Left ventricle myocardium inferior (tissue), 1 donor: ENCODE results near the gene CFAP74. TPM values are rescaled to one million over a fixed set of nuclear protein-coding genes. Genes with fewer than 3 reads are reported as not detected.
A peak's percentile ranks its signal among the peaks of the same experiment; 100 is the strongest.

Experiments used
- DNase-seq: peaks from one replicate; pipeline ENCODE4 v3.0.0-alpha.2; 2020
- H3K27ac ChIP-seq: fragments of 200-600 bp; replicated peaks from 2 replicates; pipeline ENCODE4 v1.8.0; 2021
- H3K27me3 ChIP-seq: fragments of 200-600 bp; 2 replicates; pipeline ENCODE4 v1.8.0; 2021; ENCODE audit warnings: low read depth
- H3K36me3 ChIP-seq: fragments of 200-600 bp; 2 replicates; pipeline ENCODE4 v1.8.0; 2021
- H3K4me1 ChIP-seq: fragments of 200-600 bp; 2 replicates; pipeline ENCODE4 v1.8.0; 2021
- H3K4me3 ChIP-seq: fragments of 200-600 bp; 2 replicates; pipeline ENCODE4 v1.8.0; 2021; ENCODE audit warnings: mild to moderate bottlenecking, moderate library complexity
- H3K9me3 ChIP-seq: fragments of 200-600 bp; replicated peaks from 2 replicates; pipeline ENCODE4 v1.8.0; 2021
- CTCF ChIP-seq: fragments of 200-600 bp; IDR thresholded peaks from 2 replicates; pipeline ENCODE4 v1.8.0; 2021; ENCODE audit warnings: antibody characterized with exemption, mild to moderate bottlenecking, borderline replicate concordance
- intact Hi-C: fragments of 100-400 bp; cut with micrococcal nuclease; formaldehyde crosslinking; loops from one replicate; pipeline ENCODE4 v1.11.0; 2022
- total RNA-seq: library from RNA; stranded (reverse); fragmentation: NEBNext Ultra II Directional; extraction: Animal tissue kit (Norgen Biotek cat#: 25700); gene quantifications from one replicate; pipeline ENCODE4 v1.2.1, GENCODE V29; 2021
- donor health status: DM: no; HTN: yes; CAD: no; lungs with severe emphysema.

CFAP74 gene
- total RNA-seq, 1 donor from 2014 or later, result not detected

GRCh38 chr1:2039251-2039650 is 35.7 kb upstream of the CFAP74 start:
- Histone ChIP-seq H3K36me3 (no peaks in the 10 kb centered on the region), H3K27me3 (peaks cover 14% of the 10 kb centered on the region), H3K4me3 (no peak overlapping the region), H3K4me1 (no peaks in the 10 kb centered on the region), H3K27ac (no peak overlapping the region), H3K9me3 (peaks cover 6% of the 10 kb centered on the region)
- intact Hi-C loops, result no loop called here
- DNase-seq, result no peak
- TF ChIP-seq CTCF, result no peak

GRCh38 chr1:2038229-2038628 is 34.6 kb upstream of the CFAP74 start:
- Histone ChIP-seq H3K36me3 (no peaks in the 10 kb centered on the region), H3K9me3 (peaks cover 6% of the 10 kb centered on the region), H3K27ac (no peak overlapping the region), H3K4me3 (no peak overlapping the region), H3K4me1 (no peaks in the 10 kb centered on the region), H3K27me3 (peaks cover 5% of the 10 kb centered on the region)
- intact Hi-C loops, result no loop called here
- TF ChIP-seq CTCF, result no peak
- no peak for DNase-seq

- Histone ChIP-seq H3K4me3 (no peak overlapping the region), H3K27me3 (peaks cover 3% of the 10 kb centered on the region), H3K36me3 (no peaks in the 10 kb centered on the region), H3K27ac (no peak overlapping the region), H3K4me1 (peaks cover 8% of the 10 kb centered on the region), H3K9me3 (peaks cover 6% of the 10 kb centered on the region)
- TF ChIP-seq CTCF, result no peak
- intact Hi-C loops, result no loop called here
- DNase-seq, result no peak
These were observed 33.9 kb upstream of the CFAP74 start for GRCh38 chr1:2037314-2037979.

DNA sequence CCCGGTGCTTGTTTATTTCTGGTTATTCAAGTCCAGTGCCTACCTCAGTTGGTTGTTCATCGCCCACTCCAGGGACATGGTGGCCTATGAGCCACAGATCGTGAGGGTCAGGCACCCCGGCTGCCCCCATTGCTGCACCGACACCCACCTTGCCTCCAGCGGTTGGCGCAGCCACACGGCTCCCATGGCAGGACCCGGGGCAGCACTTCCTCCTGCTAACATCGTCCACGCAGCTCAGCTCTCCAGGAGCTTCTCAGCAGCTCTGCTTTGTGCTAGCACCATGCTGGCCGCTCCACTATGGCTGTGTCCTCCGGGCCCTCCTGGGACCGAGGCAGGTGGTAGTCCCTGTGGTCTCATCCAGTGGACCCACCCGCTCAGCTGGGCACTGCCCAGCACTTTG is 32.7 kb upstream of the CFAP74 start:
- TF ChIP-seq CTCF, result no peak
- H3K27ac ChIP-seq, result no peak overlapping the region
- peaks cover 7% of the 10 kb centered on the region for H3K27me3 ChIP-seq
- H3K4me1 ChIP-seq, result peaks cover 11% of the 10 kb centered on the region
- no peak overlapping the region for H3K4me3 ChIP-seq
- intact Hi-C loops, result no loop called here
- peaks cover 6% of the 10 kb centered on the region for H3K9me3 ChIP-seq
- DNase-seq, result no peak
- H3K36me3 ChIP-seq, result no peaks in the 10 kb centered on the region

- no peak for DNase-seq
- peaks cover 7% of the 10 kb centered on the region for H3K27me3 ChIP-seq
- intact Hi-C loops, result no loop called here
- peaks cover 1% of the 10 kb centered on the region for H3K9me3 ChIP-seq
- H3K4me3 ChIP-seq, result no peak overlapping the region
- H3K36me3 ChIP-seq, result no peaks in the 10 kb centered on the region
- TF ChIP-seq CTCF, result no peak
- H3K4me1 ChIP-seq, result peaks cover 11% of the 10 kb centered on the region
- peak overlapping the region; percentile 16 for H3K27ac ChIP-seq
These were observed 29.6 kb upstream of the CFAP74 start for GRCh38 chr1:2033165-2033564.
